OCI-LY7 (cell line): ENCODE measurements around the gene GSG1L. TPM values are rescaled to one million over a fixed set of nuclear protein-coding genes. Genes with fewer than 3 reads are reported as not detected.

Experiments used
- BruUV-seq: library from RNA; stranded (reverse); fragments of 400-500 nt; replicated peaks from 2 replicates; lab custom pipeline; 2021; lab: Mats Ljungman, UMichigan
- CTCF ChIA-PET: fragments of 300-600 bp; sonication (Branson Sonifier 250); formaldehyde crosslinking; loops from one replicate; lab custom pipeline; 2022; ENCODE audit warnings: antibody characterized with exemption; ENCODE audit not compliant: unreplicated experiment; lab: Charles Lee
- POLR2A ChIA-PET: fragments of 300-600 bp; sonication (Branson Sonifier 250); formaldehyde crosslinking; loops from one replicate; lab custom pipeline; 2022; ENCODE audit warnings: antibody characterized with exemption; lab: Charles Lee
- DNase-seq: peaks from one replicate; pipeline ENCODE4 v3.0.0-alpha.2; 2015; ENCODE audit warnings: low spot score
- H2AFZ ChIP-seq: fragments of 200-600 bp; sonication (generic), shearing (Covaris generic); 2 replicates; pipeline ENCODE4 v1.6.1; 2014; ENCODE audit warnings: mild to moderate bottlenecking, antibody characterized with exemption, low read length, moderate library complexity
- H3K27ac ChIP-seq: fragments of 200-600 bp; sonication (generic); 2 replicates; pipeline ENCODE4 v1.5.1; 2014; ENCODE audit warnings: mixed run types, low read depth, mild to moderate bottlenecking, moderate library complexity, low read length, inconsistent platforms; ENCODE audit not compliant: poor library complexity, severe bottlenecking
- H3K36me3 ChIP-seq: fragments of 200-600 bp; sonication (generic); 2 replicates; pipeline ENCODE4 v1.6.1; 2014; ENCODE audit warnings: mild to moderate bottlenecking, antibody characterized with exemption, low read length, moderate library complexity, mixed read lengths; ENCODE audit not compliant: insufficient read depth
- H3K4me1 ChIP-seq: fragments of 200-600 bp; sonication (generic); 2 replicates; pipeline ENCODE4 v1.5.1; 2014; ENCODE audit warnings: mild to moderate bottlenecking, low read length; ENCODE audit not compliant: insufficient read depth, poor library complexity, severe bottlenecking
- H3K4me2 ChIP-seq: fragments of 200-600 bp; sonication (generic); 2 replicates; pipeline ENCODE4 v1.6.1; 2014; ENCODE audit warnings: mild to moderate bottlenecking, low read length
- H3K4me3 ChIP-seq: fragments of 200-600 bp; sonication (generic); 2 replicates; pipeline ENCODE4 v1.5.1; 2014; ENCODE audit warnings: mild to moderate bottlenecking, low read depth, low read length; ENCODE audit not compliant: poor library complexity, severe bottlenecking
- H3K79me2 ChIP-seq: fragments of 200-600 bp; sonication (generic); 2 replicates; pipeline ENCODE4 v1.6.1; 2016; ENCODE audit warnings: low read depth, mild to moderate bottlenecking, low read length, moderate library complexity, mixed read lengths; ENCODE audit not compliant: insufficient read depth
- H3K9me2 ChIP-seq: fragments of 200-600 bp; sonication (generic); 2 replicates; pipeline ENCODE4 v1.6.1; 2016; ENCODE audit warnings: mild to moderate bottlenecking, low read length, mixed read lengths; ENCODE audit not compliant: insufficient read depth
- H3K9me3 ChIP-seq: fragments of 200-600 bp; sonication (generic); 2 replicates; pipeline ENCODE4 v1.6.1; 2014; ENCODE audit warnings: mild to moderate bottlenecking, mixed run types, low read length, mixed read lengths
- H4K20me1 ChIP-seq: fragments of 200-600 bp; sonication (generic); 2 replicates; pipeline ENCODE4 v1.6.1; 2014; ENCODE audit warnings: mild to moderate bottlenecking, antibody characterized with exemption, low read length, moderate library complexity, mixed read lengths; ENCODE audit not compliant: insufficient read depth
- CTCF ChIP-seq: fragments of 200-600 bp; sonication (generic); conservative IDR thresholded peaks from 2 replicates; pipeline ENCODE4 v1.5.1; 2014; ENCODE audit warnings: mild to moderate bottlenecking, antibody characterized with exemption, low read length, moderate library complexity, mixed read lengths
- EZH2phosphoT487 ChIP-seq: fragments of 200-600 bp; sonication (generic); IDR thresholded peaks from 2 replicates; pipeline ENCODE4 v1.6.1; 2018; ENCODE audit warnings: low read depth, borderline replicate concordance, mild to moderate bottlenecking, mixed run types, antibody characterized with exemption, low read length, moderate library complexity, mixed read lengths
- intact Hi-C: fragments of 100-400 bp; cut with micrococcal nuclease; formaldehyde crosslinking; loops from one replicate; pipeline ENCODE4 v1.10.0; 2022; ENCODE audit not compliant: unreplicated experiment
- total RNA-seq, 2 experiments: library from RNA; depleted of rRNA in 1 of 2; stranded (reverse); fragments of >200 nt in 1 of 2; shearing (Covaris generic) in 1 of 2; gene quantifications; 2 replicates each; pipeline ENCODE4 v1.2.3, GENCODE V29; 2014 to 2022

GSG1L gene
- total RNA-seq, 2 experiments from 2014 or later: not detected

GRCh38 chr16:27841061-27841801 lies 222.3 kb downstream of the GSG1L start:
- H4K20me1 ChIP-seq: no peaks in the 10 kb centered on the region
- POLR2A ChIA-PET: no interaction called here
- TF ChIP-seq CTCF (no peak), EZH2phosphoT487 (no peak)
- CTCF ChIA-PET: no interaction called here
- no peaks in the 10 kb centered on the region for H3K4me1 ChIP-seq
- no peak overlapping the region for H2AFZ ChIP-seq
- no TSS peak for BruUV-seq
- no peak overlapping the region for H3K4me2 ChIP-seq
- H3K27ac ChIP-seq: no peak overlapping the region
- H3K9me3 ChIP-seq: no peaks in the 10 kb centered on the region
- H3K36me3 ChIP-seq: no peaks in the 10 kb centered on the region
- DNase-seq: no peak
- intact Hi-C loops: no loop called here
- H3K4me3 ChIP-seq: no peak overlapping the region
- H3K79me2 ChIP-seq: no peaks in the 10 kb centered on the region
- no peaks in the 10 kb centered on the region for H3K9me2 ChIP-seq

DNA sequence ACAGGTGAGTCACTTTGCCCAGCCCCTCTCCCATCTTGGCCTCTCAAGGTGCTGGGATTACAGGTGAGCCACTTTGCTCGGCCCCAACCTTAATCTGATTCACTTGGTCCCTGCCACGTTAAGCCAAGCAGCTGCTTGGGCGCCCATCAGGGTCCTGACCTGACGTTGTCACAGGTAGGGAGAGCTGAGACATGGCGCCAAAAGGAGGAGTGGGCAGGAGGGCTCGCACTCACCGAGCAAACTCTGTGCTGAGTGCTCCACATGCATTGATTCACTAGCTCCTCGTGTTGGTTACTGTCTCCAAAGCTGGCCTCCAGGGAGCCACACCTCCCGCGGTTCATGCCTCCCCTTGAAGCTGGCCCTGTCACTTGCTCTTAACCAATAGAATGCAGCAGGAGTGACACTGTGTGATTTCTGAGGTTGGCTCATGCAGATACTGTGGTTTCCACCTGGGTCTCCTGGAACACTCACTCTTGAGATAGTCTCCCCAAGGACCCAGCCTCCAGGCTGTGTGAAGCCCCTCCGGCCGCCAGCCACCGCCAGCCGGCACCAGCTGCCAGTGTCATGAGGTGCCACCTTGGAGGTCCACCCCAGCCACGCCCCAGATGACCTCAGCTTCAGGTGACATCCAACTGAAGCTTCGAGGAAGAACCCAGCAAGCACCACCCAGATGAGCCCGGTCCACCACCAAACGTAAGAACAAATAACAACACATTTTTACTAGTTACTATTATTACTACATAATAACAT lies 223.0 kb downstream of the GSG1L start:
- H2AFZ ChIP-seq: no peak overlapping the region
- H4K20me1 ChIP-seq: no peaks in the 10 kb centered on the region
- H3K79me2 ChIP-seq: no peaks in the 10 kb centered on the region
- TF ChIP-seq CTCF: no peak
- no peak for TF ChIP-seq EZH2phosphoT487
- ChIA-PET POLR2A (no interaction called here), CTCF (no interaction called here)
- H3K9me2 ChIP-seq: no peaks in the 10 kb centered on the region
- intact Hi-C loops: no loop called here
- H3K4me2 ChIP-seq: no peak overlapping the region
- H3K4me3 ChIP-seq: no peak overlapping the region
- no peaks in the 10 kb centered on the region for H3K36me3 ChIP-seq
- no TSS peak for BruUV-seq
- H3K27ac ChIP-seq: no peak overlapping the region
- DNase-seq: no peak
- H3K4me1 ChIP-seq: no peaks in the 10 kb centered on the region
- H3K9me3 ChIP-seq: no peaks in the 10 kb centered on the region

DNA sequence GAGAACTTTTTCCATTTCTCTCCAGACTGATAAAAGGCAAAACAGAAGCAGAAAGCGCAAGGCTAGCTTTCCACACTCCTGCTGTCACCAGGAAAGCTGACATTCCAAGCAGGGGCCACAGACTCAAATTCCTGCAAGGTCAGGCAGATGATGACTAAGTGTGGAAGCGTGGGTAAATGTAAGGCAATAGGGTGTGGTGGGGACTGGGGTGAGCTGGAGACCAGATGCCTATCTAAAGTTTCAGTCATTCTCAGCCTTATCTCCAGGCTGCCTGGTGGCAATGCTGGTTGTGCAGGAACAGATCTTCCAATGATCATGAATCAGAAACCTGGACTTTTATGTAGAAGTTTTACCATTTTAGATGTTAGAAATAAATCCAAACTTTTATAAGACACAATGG lies 224.1 kb downstream of the GSG1L start:
- intact Hi-C loops: no loop called here
- POLR2A ChIA-PET: no interaction called here
- H3K9me2 ChIP-seq: no peaks in the 10 kb centered on the region
- H3K4me2 ChIP-seq: no peak overlapping the region
- TF ChIP-seq CTCF: no peak
- no peak for TF ChIP-seq EZH2phosphoT487
- H3K79me2 ChIP-seq: no peaks in the 10 kb centered on the region
- no peak overlapping the region for H3K27ac ChIP-seq
- H3K4me3 ChIP-seq: no peak overlapping the region
- H3K36me3 ChIP-seq: no peaks in the 10 kb centered on the region
- no peak overlapping the region for H2AFZ ChIP-seq
- no peaks in the 10 kb centered on the region for H4K20me1 ChIP-seq
- DNase-seq: no peak
- no peaks in the 10 kb centered on the region for H3K9me3 ChIP-seq
- H3K4me1 ChIP-seq: no peaks in the 10 kb centered on the region
- CTCF ChIA-PET: no interaction called here
- no TSS peak for BruUV-seq
